ENCODE measurements around the gene CARD11. TPM values are rescaled to one million over a fixed set of nuclear protein-coding genes. Genes with fewer than 3 reads are reported as not detected.

Gene CARD11
- polyA plus RNA-seq, 1 of the 3 experiments (the other 2 are of a cell fraction): not detected

DNA sequence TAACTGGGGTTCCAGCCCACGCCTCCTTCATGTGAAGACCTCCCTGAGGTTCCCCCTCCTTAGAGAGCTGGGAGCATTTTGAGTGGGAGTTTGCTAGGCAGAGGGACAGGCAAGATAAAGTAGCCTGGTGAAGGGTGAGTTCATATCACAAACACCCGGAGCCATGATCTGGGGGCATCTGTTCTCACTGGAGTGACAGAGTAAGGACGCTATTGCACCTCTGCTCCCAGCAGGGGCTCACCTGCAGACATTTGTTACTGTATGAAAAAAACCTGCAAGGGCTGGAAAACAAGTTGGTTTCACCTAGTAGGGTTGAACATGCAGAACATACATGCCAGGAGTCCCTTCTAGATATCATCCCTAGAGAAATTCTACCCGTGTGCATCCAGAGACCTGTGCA lies 88.4 kb downstream of the CARD11 start:
- Histone ChIP-seq H3K4me1 (ENCODE audit: control insufficient read depth in 1 of 2, insufficient read depth in 2 of 2, low read depth in 1 of 2, low read length in 1 of 2) (no peaks in the 10 kb centered on the region; a peak in 1 of 4 replicates), H3K27me3 (ENCODE audit: insufficient read depth) (no peaks in the 10 kb centered on the region), H4K20me1 (ENCODE audit: insufficient read depth) (no peaks in the 10 kb centered on the region), H3F3A (replicated peaks; ENCODE audit: insufficient read depth) (no peaks in the 10 kb centered on the region), H3K27ac (ENCODE audit: low read depth in 2 of 2, low read length in 1 of 2) (no peak overlapping the region), H3K79me2 (ENCODE audit: insufficient read depth) (no peaks in the 10 kb centered on the region), H3K4me3 (ENCODE audit: low read depth in 2 of 2, low read length in 1 of 2) (no peak overlapping the region), H3K9me2 (no peaks in the 10 kb centered on the region), H3K4me2 (no peak overlapping the region), H3K9ac (no peak overlapping the region), H3K36me3 (replicated peaks in 1 of 2; ENCODE audit: control insufficient read depth in 1 of 2, insufficient read depth in 2 of 2, low read length in 1 of 2) (no peaks in the 10 kb centered on the region), H3K9me3 (no peaks in the 10 kb centered on the region), H2AFZ (ENCODE audit: low read depth) (no peak overlapping the region)
- CTCF ChIA-PET: interaction anchor here (1.2 kb wide), 1 partner anchor 11 kb away, joined by 3 read pairs; no protein-coding TSS in a partner anchor
- no peak for DNase-seq
- TF ChIP-seq NFIC (IDR thresholded peaks at IDR 0.05; ENCODE audit: borderline replicate concordance) (no peak), GABPA (IDR thresholded peaks at IDR 0.05; ENCODE audit: low read depth) (no peak), EZH2phosphoT487 (IDR thresholded peaks at IDR 0.05; ENCODE audit: borderline replicate concordance, low read depth) (no peak), MXI1 (IDR thresholded peaks at IDR 0.05; ENCODE audit: low read depth, low read length) (no peak), RAD21 (IDR thresholded peaks at IDR 0.05; ENCODE audit: low read length) (no peak), USF2 (IDR thresholded peaks at IDR 0.05; ENCODE audit: borderline replicate concordance, low read depth, low read length) (no peak), MEF2A (IDR thresholded peaks at IDR 0.05; ENCODE audit: borderline replicate concordance, low read depth) (no peak), POLR2AphosphoS5 (IDR thresholded peaks at IDR 0.05; ENCODE audit: low read depth, low read length) (no peak), GATA2 (CRISPR knock-in tag; IDR thresholded peaks at IDR 0.05) (no peak), TCF12 (IDR thresholded peaks at IDR 0.05) (no peak), SMC3 (IDR thresholded peaks at IDR 0.05; ENCODE audit: low read depth, low read length) (no peak), EP300 (IDR thresholded peaks at IDR 0.05; ENCODE audit: borderline replicate concordance in 1 of 2, low read depth in 1 of 2, low read length in 1 of 2) (no peak), RCOR1 (IDR thresholded peaks at IDR 0.05; ENCODE audit: low read length) (no peak), RXRA (IDR thresholded peaks at IDR 0.05; ENCODE audit: borderline replicate concordance, low read depth) (no peak), FOXJ3 (CRISPR knock-in tag; IDR thresholded peaks at IDR 0.05) (no peak)
- TF ChIP-seq, protein P1, sequence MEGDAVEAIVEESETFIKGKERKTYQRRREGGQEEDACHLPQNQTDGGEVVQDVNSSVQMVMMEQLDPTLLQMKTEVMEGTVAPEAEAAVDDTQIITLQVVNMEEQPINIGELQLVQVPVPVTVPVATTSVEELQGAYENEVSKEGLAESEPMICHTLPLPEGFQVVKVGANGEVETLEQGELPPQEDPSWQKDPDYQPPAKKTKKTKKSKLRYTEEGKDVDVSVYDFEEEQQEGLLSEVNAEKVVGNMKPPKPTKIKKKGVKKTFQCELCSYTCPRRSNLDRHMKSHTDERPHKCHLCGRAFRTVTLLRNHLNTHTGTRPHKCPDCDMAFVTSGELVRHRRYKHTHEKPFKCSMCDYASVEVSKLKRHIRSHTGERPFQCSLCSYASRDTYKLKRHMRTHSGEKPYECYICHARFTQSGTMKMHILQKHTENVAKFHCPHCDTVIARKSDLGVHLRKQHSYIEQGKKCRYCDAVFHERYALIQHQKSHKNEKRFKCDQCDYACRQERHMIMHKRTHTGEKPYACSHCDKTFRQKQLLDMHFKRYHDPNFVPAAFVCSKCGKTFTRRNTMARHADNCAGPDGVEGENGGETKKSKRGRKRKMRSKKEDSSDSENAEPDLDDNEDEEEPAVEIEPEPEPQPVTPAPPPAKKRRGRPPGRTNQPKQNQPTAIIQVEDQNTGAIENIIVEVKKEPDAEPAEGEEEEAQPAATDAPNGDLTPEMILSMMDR (IDR thresholded peaks at IDR 0.05): no peak
- TF ChIP-seq, protein P2, sequence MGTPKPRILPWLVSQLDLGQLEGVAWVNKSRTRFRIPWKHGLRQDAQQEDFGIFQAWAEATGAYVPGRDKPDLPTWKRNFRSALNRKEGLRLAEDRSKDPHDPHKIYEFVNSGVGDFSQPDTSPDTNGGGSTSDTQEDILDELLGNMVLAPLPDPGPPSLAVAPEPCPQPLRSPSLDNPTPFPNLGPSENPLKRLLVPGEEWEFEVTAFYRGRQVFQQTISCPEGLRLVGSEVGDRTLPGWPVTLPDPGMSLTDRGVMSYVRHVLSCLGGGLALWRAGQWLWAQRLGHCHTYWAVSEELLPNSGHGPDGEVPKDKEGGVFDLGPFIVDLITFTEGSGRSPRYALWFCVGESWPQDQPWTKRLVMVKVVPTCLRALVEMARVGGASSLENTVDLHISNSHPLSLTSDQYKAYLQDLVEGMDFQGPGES (IDR thresholded peaks at IDR 0.05; ENCODE audit: low read depth, low read length): no peak
- TF ChIP-seq, protein P3, sequence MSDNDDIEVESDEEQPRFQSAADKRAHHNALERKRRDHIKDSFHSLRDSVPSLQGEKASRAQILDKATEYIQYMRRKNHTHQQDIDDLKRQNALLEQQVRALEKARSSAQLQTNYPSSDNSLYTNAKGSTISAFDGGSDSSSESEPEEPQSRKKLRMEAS (IDR thresholded peaks at IDR 0.05; ENCODE audit: low read depth): no peak
- TF ChIP-seq, protein P4, sequence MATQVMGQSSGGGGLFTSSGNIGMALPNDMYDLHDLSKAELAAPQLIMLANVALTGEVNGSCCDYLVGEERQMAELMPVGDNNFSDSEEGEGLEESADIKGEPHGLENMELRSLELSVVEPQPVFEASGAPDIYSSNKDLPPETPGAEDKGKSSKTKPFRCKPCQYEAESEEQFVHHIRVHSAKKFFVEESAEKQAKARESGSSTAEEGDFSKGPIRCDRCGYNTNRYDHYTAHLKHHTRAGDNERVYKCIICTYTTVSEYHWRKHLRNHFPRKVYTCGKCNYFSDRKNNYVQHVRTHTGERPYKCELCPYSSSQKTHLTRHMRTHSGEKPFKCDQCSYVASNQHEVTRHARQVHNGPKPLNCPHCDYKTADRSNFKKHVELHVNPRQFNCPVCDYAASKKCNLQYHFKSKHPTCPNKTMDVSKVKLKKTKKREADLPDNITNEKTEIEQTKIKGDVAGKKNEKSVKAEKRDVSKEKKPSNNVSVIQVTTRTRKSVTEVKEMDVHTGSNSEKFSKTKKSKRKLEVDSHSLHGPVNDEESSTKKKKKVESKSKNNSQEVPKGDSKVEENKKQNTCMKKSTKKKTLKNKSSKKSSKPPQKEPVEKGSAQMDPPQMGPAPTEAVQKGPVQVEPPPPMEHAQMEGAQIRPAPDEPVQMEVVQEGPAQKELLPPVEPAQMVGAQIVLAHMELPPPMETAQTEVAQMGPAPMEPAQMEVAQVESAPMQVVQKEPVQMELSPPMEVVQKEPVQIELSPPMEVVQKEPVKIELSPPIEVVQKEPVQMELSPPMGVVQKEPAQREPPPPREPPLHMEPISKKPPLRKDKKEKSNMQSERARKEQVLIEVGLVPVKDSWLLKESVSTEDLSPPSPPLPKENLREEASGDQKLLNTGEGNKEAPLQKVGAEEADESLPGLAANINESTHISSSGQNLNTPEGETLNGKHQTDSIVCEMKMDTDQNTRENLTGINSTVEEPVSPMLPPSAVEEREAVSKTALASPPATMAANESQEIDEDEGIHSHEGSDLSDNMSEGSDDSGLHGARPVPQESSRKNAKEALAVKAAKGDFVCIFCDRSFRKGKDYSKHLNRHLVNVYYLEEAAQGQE (IDR thresholded peaks at IDR 0.05; ENCODE audit: low read depth, low read length): no peak
- TF ChIP-seq, protein P5, sequence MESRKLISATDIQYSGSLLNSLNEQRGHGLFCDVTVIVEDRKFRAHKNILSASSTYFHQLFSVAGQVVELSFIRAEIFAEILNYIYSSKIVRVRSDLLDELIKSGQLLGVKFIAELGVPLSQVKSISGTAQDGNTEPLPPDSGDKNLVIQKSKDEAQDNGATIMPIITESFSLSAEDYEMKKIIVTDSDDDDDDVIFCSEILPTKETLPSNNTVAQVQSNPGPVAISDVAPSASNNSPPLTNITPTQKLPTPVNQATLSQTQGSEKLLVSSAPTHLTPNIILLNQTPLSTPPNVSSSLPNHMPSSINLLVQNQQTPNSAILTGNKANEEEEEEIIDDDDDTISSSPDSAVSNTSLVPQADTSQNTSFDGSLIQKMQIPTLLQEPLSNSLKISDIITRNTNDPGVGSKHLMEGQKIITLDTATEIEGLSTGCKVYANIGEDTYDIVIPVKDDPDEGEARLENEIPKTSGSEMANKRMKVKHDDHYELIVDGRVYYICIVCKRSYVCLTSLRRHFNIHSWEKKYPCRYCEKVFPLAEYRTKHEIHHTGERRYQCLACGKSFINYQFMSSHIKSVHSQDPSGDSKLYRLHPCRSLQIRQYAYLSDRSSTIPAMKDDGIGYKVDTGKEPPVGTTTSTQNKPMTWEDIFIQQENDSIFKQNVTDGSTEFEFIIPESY (IDR thresholded peaks at IDR 0.05; ENCODE audit: borderline replicate concordance, low read depth): no peak
- WGBS (ENCODE audit: low lambda C conversion rate): 50% methylated on average over 4 of the region's 4 CpGs
- POLR2A ChIA-PET: no interaction called here

Measured in SK-N-SH (cell line).